HG02943 (cell line): ENCODE results near the gene CDH4.
"Not testable (repeated sequence)": the region's sequence is repeated elsewhere in the genome, so short reads cannot be mapped to it uniquely, and the experiment has no call there.

ENCODE experiments used
- ATAC-seq: cut with Tn5 transposase; IDR thresholded peaks from one replicate; pipeline ENCODE4 v1.9.1; 2021; ENCODE audit warnings: mild to moderate bottlenecking, low read depth, moderate library complexity; ENCODE audit not compliant: unreplicated experiment

Gene CDH4

GRCh38 chr20:61948056-61948455 is 696.0 kb downstream of the CDH4 start:
- ATAC-seq: not testable (repeated sequence)

DNA sequence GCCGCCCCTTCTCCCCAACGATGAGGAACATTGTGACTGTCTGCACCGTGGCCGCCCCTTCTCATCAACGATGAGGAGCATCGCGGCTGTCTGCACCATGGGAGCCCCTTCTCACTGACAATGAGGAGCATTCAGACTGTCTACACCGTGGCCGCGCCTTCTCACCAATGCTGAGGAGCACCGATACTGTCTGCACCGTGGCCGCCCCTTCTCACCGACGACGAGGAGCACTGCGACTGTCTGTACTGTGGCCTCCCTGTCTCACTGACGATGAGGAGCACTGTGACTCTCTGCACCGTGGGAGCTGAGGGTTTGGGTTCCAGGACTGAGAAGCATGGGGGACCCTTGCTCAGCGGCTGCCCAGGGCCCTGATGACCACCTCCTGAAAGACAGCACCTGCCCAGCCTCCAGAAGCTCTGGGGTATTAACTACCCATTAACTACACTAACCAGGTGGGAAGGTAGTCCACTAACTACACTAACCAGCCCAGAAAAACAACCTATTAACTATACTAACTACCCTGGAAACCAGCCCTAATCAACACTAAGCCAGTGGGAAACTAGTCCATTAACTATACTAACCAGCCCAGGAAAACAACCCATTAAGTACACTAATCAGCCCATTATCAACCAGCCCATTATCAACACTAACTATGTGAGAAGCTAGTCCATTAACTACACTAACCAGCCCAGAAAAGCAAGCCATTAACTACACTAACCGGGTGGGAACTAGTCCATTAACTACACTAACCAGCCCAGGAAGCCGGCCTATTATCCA is 696.7 kb downstream of the CDH4 start:
- ATAC-seq: no peak

- ATAC-seq: no peak
Measured at GRCh38 chr20:61949363-61949713, 697.3 kb downstream of the CDH4 start.

DNA sequence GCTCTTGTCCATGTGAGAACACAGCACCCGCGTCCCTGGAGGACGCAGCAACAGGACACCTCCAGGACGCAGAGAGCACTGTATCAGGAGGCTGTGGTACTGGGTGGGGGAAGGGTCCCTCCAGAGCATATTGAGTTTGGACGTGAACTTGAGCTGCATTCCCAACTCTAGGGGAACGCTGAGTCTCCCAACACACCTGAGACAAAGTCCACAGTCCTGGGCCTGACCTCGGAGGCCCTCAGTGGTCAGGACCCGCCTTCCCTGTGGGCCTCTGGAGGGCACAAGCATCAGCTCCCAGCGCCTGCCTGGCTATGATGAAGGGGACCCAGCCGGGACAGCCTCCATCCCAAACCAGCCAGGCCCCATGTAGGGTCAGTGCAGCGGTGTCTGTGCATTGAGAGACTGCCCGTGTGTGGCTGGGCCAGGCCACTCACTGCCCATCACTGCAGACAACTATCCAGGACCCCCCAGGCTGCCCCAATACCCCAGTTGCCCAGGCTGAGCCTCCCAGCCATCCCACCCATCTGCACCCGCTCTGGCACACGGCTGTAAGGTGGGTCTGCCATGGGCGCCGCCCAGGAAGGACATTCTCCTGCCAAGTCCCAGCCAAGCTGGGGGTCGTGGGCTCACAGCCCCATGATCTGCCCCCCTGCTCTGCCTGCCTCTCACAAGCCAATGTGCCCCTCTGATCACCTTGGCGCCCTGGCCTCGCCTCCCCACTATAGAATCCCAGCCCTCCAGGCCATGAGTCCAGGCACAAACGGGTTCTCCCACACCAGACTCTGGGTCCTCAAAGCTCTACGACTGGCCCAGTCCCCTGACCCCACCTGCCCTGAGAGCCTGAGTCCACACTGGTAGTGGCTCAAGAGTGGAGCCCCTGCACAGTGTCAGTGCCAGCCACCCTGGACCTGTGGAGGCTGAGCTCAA is 697.9 kb downstream of the CDH4 start:
- ATAC-seq: no peak

- ATAC-seq: no peak
Measured at GRCh38 chr20:61950641-61951071, 698.6 kb downstream of the CDH4 start.

GRCh38 chr20:61951695-61952533 is 699.9 kb downstream of the CDH4 start:
- no peak for ATAC-seq

GRCh38 chr20:61953037-61954021 is 701.3 kb downstream of the CDH4 start:
- ATAC-seq: no peak

DNA sequence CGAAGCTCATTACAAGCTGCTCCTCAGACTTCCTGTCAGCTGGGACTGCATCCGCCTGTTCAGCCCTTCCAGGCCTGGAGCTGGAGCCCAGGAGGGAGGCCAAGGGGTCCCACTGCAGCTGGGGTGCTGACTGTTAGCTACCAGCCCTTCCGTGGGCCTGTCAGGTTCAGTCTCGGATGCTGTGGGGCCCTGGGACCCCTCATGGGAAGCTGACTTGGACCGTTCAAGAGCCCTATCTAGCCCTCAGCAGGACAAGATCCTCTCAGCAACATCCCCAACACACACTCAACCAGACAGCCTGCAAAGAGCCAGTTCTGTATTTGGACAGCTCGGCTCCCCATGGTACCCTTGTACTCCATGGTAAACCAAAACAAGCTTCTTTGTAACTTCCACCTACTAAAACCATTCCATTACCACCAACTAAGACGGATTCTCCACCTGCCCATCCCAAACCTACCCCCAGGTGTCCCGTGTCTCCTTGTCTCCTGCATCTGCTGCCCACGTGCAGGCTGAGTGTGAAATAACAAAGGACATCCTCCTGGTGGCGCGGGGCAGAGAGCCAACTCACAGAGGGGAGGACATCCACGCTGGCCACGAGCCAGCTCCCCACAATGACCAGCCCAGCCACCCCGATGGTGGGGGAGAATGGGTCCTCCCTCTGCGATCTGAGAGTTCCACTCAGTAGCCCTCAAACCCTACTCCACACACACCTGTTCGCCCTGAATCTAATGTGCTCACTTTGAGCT is 702.4 kb downstream of the CDH4 start:
- ATAC-seq: no peak

DNA sequence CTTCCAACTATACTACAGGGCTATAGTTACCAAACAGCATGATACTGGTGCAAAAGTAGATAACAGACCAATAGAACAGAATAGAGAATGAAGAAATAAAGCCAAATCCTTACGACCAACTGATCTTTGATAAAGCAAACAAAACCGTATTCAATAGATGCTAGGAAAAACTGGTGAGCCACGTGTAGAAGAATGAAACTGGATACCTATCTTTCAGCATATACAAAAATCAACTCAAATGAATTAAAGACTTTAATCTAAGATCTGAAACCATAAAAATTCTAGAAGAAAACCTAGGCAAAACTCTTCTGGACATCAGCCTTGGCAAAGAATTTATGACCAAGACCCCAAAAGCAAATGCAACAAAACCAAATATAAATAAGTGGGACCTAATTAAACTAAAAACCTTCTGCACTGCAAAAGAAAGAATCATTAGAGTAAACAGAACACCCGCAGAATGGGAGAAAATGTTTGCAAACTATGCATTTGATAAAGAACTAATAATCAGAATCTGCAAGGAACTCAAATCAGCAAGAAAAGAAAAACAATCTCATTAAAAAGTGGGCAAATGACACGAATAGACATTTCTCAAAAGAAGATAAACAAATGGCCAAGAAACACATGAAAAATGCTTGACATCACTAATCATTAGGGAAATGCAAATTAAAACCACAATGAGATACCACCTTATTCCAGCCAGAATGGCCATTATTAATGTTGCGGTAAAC is 703.8 kb downstream of the CDH4 start:
- no peak for ATAC-seq

- ATAC-seq: no peak
Measured at GRCh38 chr20:61956396-61957342, 704.6 kb downstream of the CDH4 start.

GRCh38 chr20:61957961-61958715 is 706.1 kb downstream of the CDH4 start:
- no peak for ATAC-seq

GRCh38 chr20:61958773-61959700 is 707.0 kb downstream of the CDH4 start:
- ATAC-seq: no peak

DNA sequence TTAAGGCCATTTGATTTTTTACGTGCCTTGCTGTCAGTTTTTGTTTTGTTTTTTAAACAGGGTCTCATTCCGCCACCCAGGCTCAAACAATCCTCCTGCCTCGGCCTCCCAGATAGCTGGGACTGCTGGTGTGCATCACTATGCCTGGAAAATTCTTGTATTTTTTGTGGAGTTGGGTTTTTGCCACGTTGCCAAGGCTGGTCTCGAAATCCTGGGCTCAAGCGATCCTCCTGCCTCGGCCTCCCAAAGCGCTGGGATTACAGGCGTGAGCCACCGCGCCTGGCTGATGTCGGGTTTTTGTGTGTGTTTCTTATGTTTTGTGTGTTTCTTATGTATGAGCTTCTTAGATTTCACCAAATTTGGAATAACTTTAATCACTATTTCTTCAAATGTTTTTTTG is 708.8 kb downstream of the CDH4 start:
- ATAC-seq: no peak

DNA sequence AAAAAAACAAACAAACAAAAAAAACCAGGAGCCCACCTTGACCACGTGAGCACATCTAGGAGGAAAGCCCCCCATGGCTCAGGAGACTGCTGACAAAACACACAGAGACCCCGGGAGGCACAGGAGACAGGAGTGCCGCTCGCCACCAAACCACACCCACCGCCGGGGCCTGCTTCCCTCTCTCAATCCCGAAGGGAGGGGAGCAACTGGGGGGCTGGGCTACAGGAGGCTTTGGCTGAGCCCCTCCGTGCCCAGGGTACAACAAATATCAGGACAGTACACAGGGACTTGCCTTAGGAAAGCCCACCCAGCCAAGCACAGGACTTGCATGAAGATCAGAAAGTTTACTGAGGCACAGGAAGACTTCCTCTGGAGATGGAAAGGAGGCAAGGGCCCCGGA is 711.1 kb downstream of the CDH4 start:
- no peak for ATAC-seq

GRCh38 chr20:61963885-61964674 is 712.0 kb downstream of the CDH4 start:
- no peak for ATAC-seq
